Astrocyte (in vitro differentiated cells and primary cell): ENCODE results near the gene PNPLA7. TPM values are rescaled to one million over a fixed set of nuclear protein-coding genes. Genes with fewer than 3 reads are reported as not detected.

Source experiments
- DNase-seq: peaks from one replicate; pipeline ENCODE4 v3.0.0-alpha.2; 2010; ENCODE audit warnings: low read depth
- FAIRE-seq: peaks from 2 replicates; lab custom pipeline; 2011; peaks lifted over from hg19 to GRCh38; lab: Jason Lieb, UNC
- H2AFZ ChIP-seq: 2 replicates; pipeline ENCODE4 v1.6.0; 2012; ENCODE audit warnings: low read depth, low read length, inconsistent platforms
- H3K27ac ChIP-seq: 2 replicates; pipeline ENCODE4 v1.5.1; 2011; ENCODE audit warnings: low read depth, low read length, inconsistent platforms
- H3K27me3 ChIP-seq: 2 replicates; pipeline ENCODE4 v1.6.0; 2011; ENCODE audit warnings: low read length, inconsistent platforms; ENCODE audit not compliant: insufficient read depth
- H3K36me3 ChIP-seq: 2 replicates; pipeline ENCODE4 v1.5.1; 2011; ENCODE audit warnings: low read length, inconsistent platforms; ENCODE audit not compliant: insufficient read depth
- H3K4me1 ChIP-seq: 2 replicates; pipeline ENCODE4 v1.5.1; 2011; ENCODE audit warnings: low read length, inconsistent platforms; ENCODE audit not compliant: insufficient read depth
- H3K4me2 ChIP-seq: 2 replicates; pipeline ENCODE4 v1.6.0; 2012; ENCODE audit warnings: low read length, inconsistent platforms
- H3K4me3 ChIP-seq: 2 replicates; pipeline ENCODE4 v1.5.1; 2011; ENCODE audit warnings: low read depth, mild to moderate bottlenecking, low read length, inconsistent platforms; ENCODE audit not compliant: insufficient read depth
- H3K79me2 ChIP-seq: 2 replicates; pipeline ENCODE4 v1.6.0; 2012; ENCODE audit warnings: mild to moderate bottlenecking, low read length, inconsistent platforms; ENCODE audit not compliant: insufficient read depth
- H3K9ac ChIP-seq: 2 replicates; pipeline ENCODE4 v1.6.0; 2012; ENCODE audit warnings: mild to moderate bottlenecking, low read length, inconsistent platforms
- H3K9me3 ChIP-seq: 2 replicates; pipeline ENCODE4 v1.5.1; 2012; ENCODE audit warnings: low read depth, mild to moderate bottlenecking, low read length, inconsistent platforms; ENCODE audit not compliant: insufficient read depth
- H4K20me1 ChIP-seq: 2 replicates; pipeline ENCODE4 v1.6.0; 2012; ENCODE audit warnings: low read length, inconsistent platforms; ENCODE audit not compliant: insufficient read depth
- H3K27ac Mint-ChIP-seq: one replicate; pipeline ENCODE4 v1.8.0; 2021; ENCODE audit warnings: mild to moderate bottlenecking, mixed read lengths; ENCODE audit not compliant: unreplicated experiment
- H3K27me3 Mint-ChIP-seq: one replicate; pipeline ENCODE4 v1.8.0; 2021; ENCODE audit warnings: low read depth, mixed read lengths; ENCODE audit not compliant: unreplicated experiment
- H3K36me3 Mint-ChIP-seq: one replicate; pipeline ENCODE4 v1.8.0; 2021; ENCODE audit warnings: low read depth, mixed read lengths; ENCODE audit not compliant: unreplicated experiment
- H3K4me1 Mint-ChIP-seq: one replicate; pipeline ENCODE4 v1.8.0; 2021; ENCODE audit warnings: low read depth, mixed read lengths; ENCODE audit not compliant: unreplicated experiment
- H3K4me3 Mint-ChIP-seq: one replicate; pipeline ENCODE4 v1.8.0; 2021; ENCODE audit warnings: mild to moderate bottlenecking, moderate library complexity, mixed read lengths; ENCODE audit not compliant: unreplicated experiment
- H3K9me3 Mint-ChIP-seq: one replicate; pipeline ENCODE4 v1.8.0; 2021; ENCODE audit warnings: mild to moderate bottlenecking, mixed read lengths; ENCODE audit not compliant: unreplicated experiment
- EZH2 ChIP-seq: IDR thresholded peaks from 2 replicates; pipeline ENCODE4 v1.6.1; 2012; ENCODE audit warnings: mild to moderate bottlenecking, low read length, inconsistent platforms; ENCODE audit not compliant: insufficient read depth
- total RNA-seq: library from RNA; stranded (reverse); gene quantifications from 2 replicates; pipeline ENCODE4 v1.2.1, GENCODE V29; 2021
- TF ChIP-seq, protein P1 (sequence below): IDR thresholded peaks from 2 replicates; pipeline ENCODE4 v1.5.1; 2011; ENCODE audit warnings: low read depth, mild to moderate bottlenecking, inconsistent platforms, low read length, moderate library complexity; ENCODE audit not compliant: insufficient read depth

PNPLA7 gene
- total RNA-seq, 1 donor from 2014 or later, result 2.6 TPM

DNA sequence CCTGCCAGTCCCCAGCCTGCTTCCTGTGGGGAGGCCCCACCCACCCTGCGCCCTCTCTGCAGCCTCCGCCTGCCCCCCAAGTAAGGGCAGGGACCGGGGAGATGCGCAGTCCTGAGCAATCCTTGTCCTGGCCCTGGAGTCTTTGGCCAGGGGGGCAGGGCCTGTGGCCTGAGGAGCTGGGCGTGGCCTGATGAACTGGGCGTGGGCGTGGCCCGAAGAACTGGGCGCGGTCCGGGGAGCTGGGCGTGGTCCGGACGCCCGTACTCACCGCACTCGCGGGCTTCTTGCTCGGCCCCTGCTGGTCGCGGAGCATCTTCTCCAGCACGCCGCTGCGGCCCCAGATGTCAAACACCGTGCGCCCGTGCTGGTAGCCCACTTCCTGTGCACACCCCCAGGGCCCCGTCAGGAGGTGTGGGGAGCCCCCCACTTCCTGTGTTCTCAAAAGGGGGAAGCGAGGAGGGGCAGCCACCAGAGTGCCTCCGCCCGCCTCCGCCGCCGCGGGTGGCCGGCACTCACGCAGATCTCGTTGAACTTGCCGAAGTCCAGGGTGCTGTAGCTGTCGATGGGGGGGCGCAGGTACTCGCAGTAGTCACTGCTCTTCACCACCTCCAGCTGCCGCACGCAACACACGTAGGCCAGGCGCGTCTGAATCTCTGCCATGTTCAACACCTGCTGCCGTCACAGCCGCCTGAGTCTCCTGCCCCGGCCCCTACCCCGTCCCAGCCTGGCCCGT is 88.4 kb downstream of the PNPLA7 start:
- DNase-seq (no peak), FAIRE-seq (no peak)
- Histone ChIP-seq H3K79me2 (no peaks in the 10 kb centered on the region), H3K4me3 (no peak overlapping the region), H3K27me3 (no peaks in the 10 kb centered on the region), H3K9ac (no peak overlapping the region), H4K20me1 (peaks cover 19% of the 10 kb centered on the region), H3K4me1 (peaks cover 22% of the 10 kb centered on the region), H3K36me3 (no peaks in the 10 kb centered on the region), H3K27ac (no peak overlapping the region), H2AFZ (no peak overlapping the region), H3K4me2 (no peak overlapping the region), H3K9me3 (no peaks in the 10 kb centered on the region)
- Mint-ChIP-seq H3K27me3 (peaks cover 6% of the 10 kb centered on the region), H3K4me1 (peaks cover 2% of the 10 kb centered on the region), H3K9me3 (no peaks in the 10 kb centered on the region), H3K36me3 (peaks cover 3% of the 10 kb centered on the region), H3K4me3 (no peak overlapping the region), H3K27ac (no peak overlapping the region)
- no peak for TF ChIP-seq EZH2
- TF ChIP-seq, protein P1, sequence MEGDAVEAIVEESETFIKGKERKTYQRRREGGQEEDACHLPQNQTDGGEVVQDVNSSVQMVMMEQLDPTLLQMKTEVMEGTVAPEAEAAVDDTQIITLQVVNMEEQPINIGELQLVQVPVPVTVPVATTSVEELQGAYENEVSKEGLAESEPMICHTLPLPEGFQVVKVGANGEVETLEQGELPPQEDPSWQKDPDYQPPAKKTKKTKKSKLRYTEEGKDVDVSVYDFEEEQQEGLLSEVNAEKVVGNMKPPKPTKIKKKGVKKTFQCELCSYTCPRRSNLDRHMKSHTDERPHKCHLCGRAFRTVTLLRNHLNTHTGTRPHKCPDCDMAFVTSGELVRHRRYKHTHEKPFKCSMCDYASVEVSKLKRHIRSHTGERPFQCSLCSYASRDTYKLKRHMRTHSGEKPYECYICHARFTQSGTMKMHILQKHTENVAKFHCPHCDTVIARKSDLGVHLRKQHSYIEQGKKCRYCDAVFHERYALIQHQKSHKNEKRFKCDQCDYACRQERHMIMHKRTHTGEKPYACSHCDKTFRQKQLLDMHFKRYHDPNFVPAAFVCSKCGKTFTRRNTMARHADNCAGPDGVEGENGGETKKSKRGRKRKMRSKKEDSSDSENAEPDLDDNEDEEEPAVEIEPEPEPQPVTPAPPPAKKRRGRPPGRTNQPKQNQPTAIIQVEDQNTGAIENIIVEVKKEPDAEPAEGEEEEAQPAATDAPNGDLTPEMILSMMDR, result no peak

DNA sequence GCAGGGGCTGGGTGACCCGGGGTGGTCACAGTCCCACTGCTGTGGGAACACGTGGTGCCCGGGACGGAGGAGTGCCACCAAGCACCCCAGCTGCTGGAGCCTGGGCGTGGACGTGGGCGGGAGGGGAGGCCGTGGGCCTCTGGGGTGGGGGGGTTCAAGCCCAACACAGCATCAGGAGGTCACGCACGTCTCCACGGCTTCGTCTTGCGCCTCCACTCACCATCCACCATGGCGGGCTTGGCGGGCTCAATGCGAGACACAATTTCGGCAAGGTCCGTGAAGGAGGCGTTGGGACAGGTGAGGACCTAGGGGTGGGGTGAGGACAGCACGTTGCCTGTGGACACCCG is 88.9 kb downstream of the PNPLA7 start:
- H2AFZ ChIP-seq, result no peak overlapping the region
- H3K4me1 ChIP-seq, result peaks cover 27% of the 10 kb centered on the region
- H4K20me1 ChIP-seq, result peaks cover 24% of the 10 kb centered on the region
- no peaks in the 10 kb centered on the region for H3K27me3 ChIP-seq
- H3K9me3 ChIP-seq, result no peaks in the 10 kb centered on the region
- no peak overlapping the region for H3K27ac ChIP-seq
- FAIRE-seq (no peak), DNase-seq (no peak)
- Mint-ChIP-seq H3K9me3 (no peaks in the 10 kb centered on the region), H3K27ac (no peak overlapping the region), H3K36me3 (peaks cover 3% of the 10 kb centered on the region), H3K4me3 (no peak overlapping the region), H3K4me1 (peaks cover 6% of the 10 kb centered on the region), H3K27me3 (peaks cover 6% of the 10 kb centered on the region)
- H3K9ac ChIP-seq, result no peak overlapping the region
- no peak overlapping the region for H3K4me3 ChIP-seq
- H3K36me3 ChIP-seq, result no peaks in the 10 kb centered on the region
- H3K4me2 ChIP-seq, result no peak overlapping the region
- no peaks in the 10 kb centered on the region for H3K79me2 ChIP-seq
- no peak for TF ChIP-seq EZH2
- TF ChIP-seq, protein P1, result no peak
